ENCODE measurements around the gene BEX4. TPM values are rescaled to one million over a fixed set of nuclear protein-coding genes. Genes with fewer than 3 reads are reported as not detected.
A peak's percentile ranks its signal among the peaks of the same experiment; 100 is the strongest.

BEX4 gene
- total and polyA plus RNA-seq, 9 of the 15 experiments (the other 6 are each of a cell fraction or from before 2014, with no cell fraction given), result 74.6 to 399 (median 154) TPM

GRCh38 chrX:103201041-103201440 lies 13.9 kb upstream of the BEX4 start:
- no peaks in the 10 kb centered on the region for H4K20me1 ChIP-seq (replicated peaks; ENCODE audit: control insufficient read depth, insufficient read depth, low read length)
- ATAC-seq (no peak), DNase-seq (ENCODE audit: extremely low read depth in 1 of 4, low spot score in 3 of 4) (no peak), FAIRE-seq (no peak)
- no peak overlapping the region for H3K4me3 ChIP-seq
- CTCF ChIA-PET (ENCODE audit: low intra/inter-chr PET ratio), result no interaction called here
- no peak overlapping the region for H2AFZ ChIP-seq (ENCODE audit: low read depth, low read length)
- H3K27me3 ChIP-seq (ENCODE audit: control insufficient read depth in 2 of 2, insufficient read depth in 2 of 2, low read length in 2 of 2), result no peaks in the 10 kb centered on the region
- in situ Hi-C loops (cut with MboI) (no loop called here), intact Hi-C loops (cut with micrococcal nuclease) (no loop called here)
- H3K36me3 ChIP-seq (ENCODE audit: control insufficient read depth, insufficient read depth, low read length), result no peaks in the 10 kb centered on the region
- 5% methylated on average over 3 of the region's 3 CpGs for WGBS (ENCODE audit: insufficient coverage, low coverage, missing lambda C conversion rate)
- H3K4me2 ChIP-seq (ENCODE audit: insufficient read depth, low read length), result no peak overlapping the region
- H3K4me1 ChIP-seq (replicated peaks in 1 of 2; ENCODE audit: control insufficient read depth in 2 of 2, insufficient read depth in 2 of 2, low read length in 2 of 2), result no peaks in the 10 kb centered on the region
- no peak overlapping the region for H3K27ac ChIP-seq (ENCODE audit: extremely low read depth, low read depth, low read length)
- no peaks in the 10 kb centered on the region for H3K9me3 ChIP-seq (replicated peaks; ENCODE audit: control insufficient read depth, insufficient read depth, low read depth, low read length)
- TF ChIP-seq MEF2A (IDR thresholded peaks at IDR 0.05; ENCODE audit: control insufficient read depth, low read depth, low read length), result no peak
- peak; percentile 70 for TF ChIP-seq RFX1 (IDR thresholded peaks at IDR 0.05)
- no peaks in the 10 kb centered on the region for H3K9me1 ChIP-seq (ENCODE audit: control insufficient read depth, insufficient read depth, low read length)
- POLR2A ChIA-PET, result no interaction called here
- no TSS peak for BruUV-seq (replicated peaks)
- H3K9ac ChIP-seq (ENCODE audit: insufficient read depth in 1 of 2, low read depth in 2 of 2, low read length in 2 of 2), result no peak overlapping the region
- no peaks in the 10 kb centered on the region for H3K79me2 ChIP-seq (ENCODE audit: control insufficient read depth, insufficient read depth, low read length)

GRCh38 chrX:103210056-103210455 lies 4.9 kb upstream of the BEX4 start:
- H2AFZ ChIP-seq (ENCODE audit: low read depth, low read length), result peak overlapping the region; percentile 87; the same call in 1 of the 2 replicates
- DNase-seq (ENCODE audit: extremely low read depth in 1 of 4, low spot score in 3 of 4) (no peak), ATAC-seq (no peak), FAIRE-seq (peak; percentile 63)
- no peak overlapping the region for H3K4me3 ChIP-seq
- H3K79me2 ChIP-seq (ENCODE audit: control insufficient read depth, insufficient read depth, low read length), result peaks cover 3% of the 10 kb centered on the region
- no peak overlapping the region for H3K4me2 ChIP-seq (ENCODE audit: insufficient read depth, low read length)
- no peak overlapping the region for H3K9ac ChIP-seq (ENCODE audit: insufficient read depth in 1 of 2, low read depth in 2 of 2, low read length in 2 of 2)
- no peak overlapping the region for H3K27ac ChIP-seq (ENCODE audit: extremely low read depth, low read depth, low read length)
- H3K36me3 ChIP-seq (ENCODE audit: control insufficient read depth, insufficient read depth, low read length), result no peaks in the 10 kb centered on the region
- H3K4me1 ChIP-seq (replicated peaks in 1 of 2; ENCODE audit: control insufficient read depth in 2 of 2, insufficient read depth in 2 of 2, low read length in 2 of 2), result peaks cover 9 to 21% of the 10 kb centered on the region in 2 experiments; a peak in 4 of 5 replicates
- in situ Hi-C loops (cut with MboI), result no loop called here
- BruUV-seq (replicated peaks), result no TSS peak
- CTCF ChIA-PET (ENCODE audit: low intra/inter-chr PET ratio), result no interaction called here
- POLR2A ChIA-PET, result no interaction called here
- TF ChIP-seq FOXJ2 (tag; IDR thresholded peaks at IDR 0.05), result no peak
- TF ChIP-seq SOX6 (IDR thresholded peaks at IDR 0.05), result no peak
- H3K27me3 ChIP-seq (ENCODE audit: control insufficient read depth in 2 of 2, insufficient read depth in 2 of 2, low read length in 2 of 2), result no peaks in the 10 kb centered on the region
- H4K20me1 ChIP-seq (replicated peaks; ENCODE audit: control insufficient read depth, insufficient read depth, low read length), result no peaks in the 10 kb centered on the region
- 57% methylated on average over 5 of the region's 5 CpGs for WGBS (ENCODE audit: insufficient coverage, low coverage, missing lambda C conversion rate)
- intact Hi-C loops (cut with micrococcal nuclease), result no loop called here
- no peaks in the 10 kb centered on the region for H3K9me3 ChIP-seq (replicated peaks; ENCODE audit: control insufficient read depth, insufficient read depth, low read depth, low read length)
- no peaks in the 10 kb centered on the region for H3K9me1 ChIP-seq (ENCODE audit: control insufficient read depth, insufficient read depth, low read length)

All from K562 (cell line).